Measurements from ENCODE around the gene MED9. TPM values are rescaled to one million over a fixed set of nuclear protein-coding genes. Genes with fewer than 3 reads are reported as not detected.
"Not testable (repeated sequence)": the region's sequence is repeated elsewhere in the genome, so short reads cannot be mapped to it uniquely, and the experiment has no call there.

The MED9 gene
- total RNA-seq, 2 donors from 2014 or later = 19.5 to 20.4 TPM

DNA sequence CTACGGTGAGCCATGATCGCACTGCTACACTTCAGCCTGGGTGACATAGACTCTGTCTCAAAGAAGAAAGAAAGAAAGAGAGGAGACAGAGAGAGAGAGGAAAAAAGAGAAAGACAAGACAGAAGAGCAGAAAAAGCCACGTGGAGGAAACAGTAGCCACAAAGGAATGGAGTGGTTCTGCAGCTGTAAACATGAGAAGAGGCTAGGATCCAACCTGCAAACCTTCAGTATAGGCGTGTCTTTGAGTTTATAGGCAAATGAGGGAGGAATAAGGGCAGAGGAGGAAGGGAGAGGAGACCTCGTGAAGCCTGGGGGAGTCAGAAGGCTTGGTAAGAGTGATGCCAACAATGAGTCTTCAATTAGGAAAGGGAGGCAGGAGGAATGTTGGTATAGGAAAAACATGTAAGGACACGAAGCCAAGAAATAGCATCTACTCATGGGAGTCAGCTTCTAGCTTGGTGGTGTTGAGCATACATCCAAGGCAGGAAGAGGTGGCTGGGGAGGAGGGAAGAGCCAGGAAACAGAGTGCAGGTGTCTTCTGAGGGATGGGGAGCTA lies 3.9 kb downstream of the MED9 start:
- ATAC-seq (no peak), DNase-seq (no peak)
- intact Hi-C loops (cut with DNase I, micrococcal nuclease) = no loop called here

DNA sequence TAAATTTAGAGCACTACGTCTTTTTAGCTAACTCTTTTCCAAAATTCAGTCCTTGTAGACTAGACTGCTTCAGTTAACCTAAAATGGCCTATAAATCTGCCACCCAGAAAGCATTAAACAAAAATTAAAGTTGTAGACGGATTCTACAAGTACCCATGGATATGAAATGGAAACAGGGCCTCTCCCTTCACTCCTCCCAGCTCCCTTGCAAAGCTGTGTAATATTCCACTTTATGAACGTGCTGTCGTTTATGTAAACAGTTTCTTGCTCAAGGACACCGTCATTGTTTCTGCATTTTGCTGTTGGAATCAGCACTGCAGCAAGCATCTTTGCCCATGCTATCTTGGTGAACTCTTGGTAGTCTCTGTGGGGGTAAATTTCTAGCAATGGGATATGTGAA lies 5.1 kb downstream of the MED9 start:
- no peak for DNase-seq
- intact Hi-C loops (cut with DNase I, micrococcal nuclease) = no loop called here
- ATAC-seq = no peak

DNA sequence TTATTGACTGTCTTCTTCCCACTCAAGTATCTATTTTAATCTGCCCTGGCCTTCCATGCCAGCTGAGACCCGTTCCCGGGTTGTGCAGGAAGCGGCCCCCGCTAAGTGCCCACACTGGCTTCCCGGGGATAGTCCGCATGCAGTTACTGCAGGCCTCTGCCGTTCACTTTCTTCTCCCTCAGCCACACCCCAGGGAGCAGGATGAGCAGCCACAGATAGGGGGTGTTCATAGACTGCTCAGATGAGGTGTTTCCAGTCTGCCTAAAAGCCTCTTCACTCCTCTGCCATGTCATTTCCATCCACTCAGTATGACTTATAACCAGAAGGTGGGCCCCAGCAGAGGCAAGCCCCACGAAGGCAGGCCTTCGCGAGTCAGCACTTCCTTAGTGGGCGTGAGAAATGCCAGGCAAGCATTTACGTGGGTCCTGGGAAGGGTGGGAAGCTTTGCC lies 7.7 kb downstream of the MED9 start:
- no peak for ATAC-seq
- no peak for DNase-seq
- intact Hi-C loops (cut with DNase I, micrococcal nuclease) = no loop called here

DNA sequence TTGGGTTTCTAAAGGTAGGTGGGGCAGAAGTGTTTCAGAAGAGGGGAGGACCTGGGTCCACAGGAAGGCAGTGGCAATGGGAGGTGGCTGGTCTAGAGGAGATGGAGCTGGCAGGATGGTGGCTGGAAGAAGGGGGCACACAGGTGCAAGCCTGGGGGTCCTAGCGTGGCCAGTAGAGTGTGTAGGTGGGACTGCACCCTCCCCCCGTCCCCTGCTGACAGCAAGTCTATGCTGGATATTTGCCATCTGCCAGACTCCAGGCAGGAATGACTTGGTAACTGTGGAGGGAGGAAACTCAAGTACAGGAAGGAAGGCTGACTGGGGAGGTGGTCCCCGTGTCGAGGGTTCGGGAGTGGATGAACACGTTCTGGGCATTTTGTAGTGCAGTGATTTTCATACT lies 8.6 kb downstream of the MED9 start:
- DNase-seq (no peak), ATAC-seq (no peak)
- intact Hi-C loops (cut with DNase I, micrococcal nuclease) = no loop called here

DNA sequence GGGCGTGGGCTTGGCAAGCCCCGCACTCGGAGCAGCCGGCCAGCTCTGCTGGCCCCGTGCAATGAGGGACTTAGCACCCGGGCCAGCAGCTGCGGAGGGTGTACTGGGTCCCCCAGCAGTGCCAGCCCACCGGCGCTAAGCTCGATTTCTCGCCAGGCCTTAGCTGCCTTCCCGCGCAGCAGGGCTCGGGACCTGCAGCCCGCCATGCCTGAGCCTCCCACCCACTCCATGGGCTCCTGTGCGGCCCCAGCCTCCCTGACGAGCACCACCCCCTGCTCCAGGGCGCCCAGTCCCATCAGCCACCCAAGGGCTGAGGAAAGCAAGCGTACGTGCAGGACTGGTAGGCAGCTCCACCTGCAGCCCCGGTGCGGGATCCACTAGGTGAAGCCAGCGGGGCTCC lies 9.6 kb downstream of the MED9 start:
- ATAC-seq; intact Hi-C loops (cut with DNase I, micrococcal nuclease); DNase-seq: not testable (repeated sequence)

DNA sequence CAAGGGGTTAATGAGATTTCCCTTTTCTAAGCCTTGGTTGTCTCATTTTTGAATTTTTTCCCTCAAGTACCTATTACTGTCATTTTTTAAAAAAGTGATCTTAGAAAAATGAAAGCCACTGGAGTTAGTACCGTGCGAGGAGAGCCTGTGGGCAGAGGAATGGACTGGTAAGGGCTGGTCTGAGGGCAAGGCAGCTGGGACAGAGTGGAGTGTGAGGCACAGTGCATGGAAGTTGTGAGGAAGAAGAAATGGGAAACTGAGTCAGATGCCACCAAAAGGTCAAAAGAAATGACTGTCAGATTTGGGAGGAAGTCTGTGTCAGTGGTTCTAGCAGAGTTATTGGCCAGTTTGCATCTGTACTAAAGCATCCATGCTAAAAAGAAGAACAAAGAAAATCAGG lies 11.2 kb downstream of the MED9 start:
- DNase-seq (no peak), ATAC-seq (no peak)
- intact Hi-C loops (cut with DNase I, micrococcal nuclease) = no loop called here

DNA sequence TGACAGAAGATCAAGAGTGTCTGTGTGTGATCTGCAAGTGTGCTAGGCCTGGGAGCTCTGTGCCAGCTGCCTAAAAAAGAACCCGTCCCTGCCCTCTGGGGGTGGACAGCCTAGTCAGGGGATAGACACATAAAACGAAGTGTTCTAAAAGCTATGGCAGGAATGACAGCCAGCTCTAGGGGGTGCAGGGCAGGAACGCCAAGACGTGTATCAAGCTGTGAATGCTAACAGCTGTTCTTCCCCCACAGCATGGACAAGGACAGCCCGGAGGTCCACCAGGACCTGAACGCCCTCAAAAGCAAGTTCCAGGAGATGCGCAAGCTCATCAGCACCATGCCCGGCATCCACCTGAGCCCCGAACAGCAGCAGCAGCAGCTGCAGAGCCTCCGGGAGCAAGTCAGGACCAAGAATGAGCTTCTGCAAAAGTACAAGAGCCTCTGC lies 14.3 kb downstream of the MED9 start:
- intact Hi-C loops (cut with DNase I, micrococcal nuclease) = loop anchor here in 1 of 2 donors (10.0 kb wide), 1 partner anchor 136 kb away; no protein-coding TSS in a partner anchor
- no peak for ATAC-seq
- peak in 1 of 2 donors; percentile 15 for DNase-seq

DNA sequence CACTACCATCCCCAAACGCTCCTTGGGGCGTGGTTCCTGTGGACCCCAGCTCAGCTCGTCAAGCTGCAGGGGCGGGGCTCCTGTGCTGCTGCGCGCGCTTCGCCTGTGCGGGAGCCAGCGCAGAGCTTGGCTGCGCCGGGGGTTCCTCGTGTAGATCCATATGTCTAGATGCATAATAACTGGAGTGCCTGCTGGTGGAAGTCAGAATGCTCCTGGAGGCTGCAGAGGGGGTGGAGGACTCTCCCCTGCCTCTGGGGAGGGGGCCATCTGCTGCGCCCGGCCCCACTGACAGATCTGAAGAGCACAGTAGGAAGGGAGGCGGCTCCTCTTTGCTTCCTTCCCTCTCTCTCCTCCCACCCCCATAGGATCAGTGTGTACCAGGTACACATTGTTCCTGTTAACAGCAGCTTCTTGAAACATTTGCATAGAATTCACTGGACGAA lies 14.8 kb downstream of the MED9 start:
- DNase-seq = peak in 1 of 2 donors; percentile 16
- intact Hi-C loops (cut with DNase I, micrococcal nuclease) = loop anchor here in 1 of 2 donors (10.0 kb wide), 1 partner anchor 137 kb away; no protein-coding TSS in a partner anchor
- ATAC-seq = no peak

DNA sequence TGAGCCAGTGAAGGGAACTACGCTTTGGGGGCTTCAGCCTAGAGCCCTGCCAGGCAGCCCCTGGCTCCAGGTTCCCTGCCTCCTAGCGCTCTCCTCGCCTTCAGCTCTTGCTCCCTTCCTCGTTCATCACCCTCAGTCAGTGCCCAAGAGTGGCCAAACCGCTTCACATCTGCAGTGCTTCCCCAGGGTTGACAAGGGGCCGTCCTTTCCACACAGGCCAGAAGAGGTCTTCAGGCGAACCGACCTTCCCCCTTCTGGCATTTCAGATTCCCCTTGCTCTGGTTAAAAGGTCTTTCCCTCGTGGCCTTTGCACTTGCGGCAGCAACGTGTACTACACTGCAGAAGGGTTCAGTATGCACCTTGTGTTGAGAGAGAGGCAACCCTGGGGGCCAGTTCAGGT lies 15.3 kb downstream of the MED9 start:
- ATAC-seq (no peak), DNase-seq (peak in 1 of 2 donors; percentile 20)
- intact Hi-C loops (cut with DNase I, micrococcal nuclease) = loop anchor here in 1 of 2 donors (10.0 kb wide), 1 partner anchor 137 kb away; no protein-coding TSS in a partner anchor

DNA sequence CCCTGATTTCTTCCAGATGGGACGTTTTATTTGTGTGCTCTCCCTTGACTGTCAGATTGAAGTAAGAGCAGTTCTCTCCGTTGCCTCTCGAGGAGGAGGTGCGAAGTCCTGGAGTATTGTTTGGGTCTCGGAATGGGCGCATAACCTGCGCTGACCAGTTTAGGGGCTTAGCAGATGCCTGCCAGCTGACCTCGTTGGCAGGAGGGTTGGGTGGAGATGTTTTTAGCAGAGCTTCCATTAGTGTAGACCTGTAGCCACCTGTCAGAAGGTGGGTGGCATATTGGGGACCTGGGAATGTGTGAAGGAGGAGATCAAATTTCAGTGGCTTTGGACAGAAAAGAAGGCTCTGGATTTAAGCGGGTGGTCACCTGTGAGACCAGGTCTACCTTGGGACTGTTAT lies 15.8 kb downstream of the MED9 start:
- ATAC-seq (no peak), DNase-seq (peak in 1 of 2 donors; percentile 20)
- intact Hi-C loops (cut with DNase I, micrococcal nuclease) = loop anchor here in 1 of 2 donors (10.0 kb wide), 1 partner anchor 138 kb away; no protein-coding TSS in a partner anchor

DNA sequence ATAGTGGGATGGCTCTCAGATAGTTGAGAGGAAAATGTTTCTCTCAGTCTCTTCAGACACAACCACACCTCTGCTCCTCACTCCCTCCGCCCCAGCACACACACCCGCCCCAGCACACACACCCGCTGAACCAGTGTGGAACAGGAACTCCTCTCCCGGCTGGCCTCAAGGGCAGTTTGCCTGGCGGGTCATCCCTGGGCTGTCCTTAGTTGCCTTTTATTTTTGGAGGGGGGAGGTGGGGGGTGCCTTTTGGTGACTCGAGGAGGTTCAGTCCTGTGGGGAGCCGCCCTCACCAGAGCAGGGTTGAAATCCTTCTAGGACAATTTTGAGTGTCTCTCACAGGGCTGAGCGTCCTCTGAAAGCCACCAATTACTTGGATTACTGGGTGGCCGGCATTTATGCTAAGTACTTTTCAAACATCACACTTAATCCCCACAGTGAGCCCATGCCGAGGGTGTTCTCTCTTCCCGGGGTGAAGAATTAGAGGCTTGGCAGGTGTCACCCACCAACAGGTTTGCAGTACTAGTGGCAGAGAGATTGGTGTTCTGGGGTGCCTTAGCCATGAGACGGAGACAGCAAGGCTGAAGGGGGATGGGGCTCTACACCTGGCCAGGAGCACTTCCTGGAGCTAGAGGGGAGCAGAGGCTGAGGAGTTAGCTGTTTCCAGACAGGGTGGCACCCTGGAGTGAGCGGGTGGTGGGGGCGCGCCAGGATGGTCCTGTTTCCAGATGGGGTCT lies 16.6 kb downstream of the MED9 start:
- intact Hi-C loops (cut with DNase I, micrococcal nuclease) = loop anchor here in 1 of 2 donors (10.0 kb wide), 1 partner anchor 139 kb away; no protein-coding TSS in a partner anchor
- ATAC-seq (peak; percentile 42), DNase-seq (peak; percentile 56 to 71)

DNA sequence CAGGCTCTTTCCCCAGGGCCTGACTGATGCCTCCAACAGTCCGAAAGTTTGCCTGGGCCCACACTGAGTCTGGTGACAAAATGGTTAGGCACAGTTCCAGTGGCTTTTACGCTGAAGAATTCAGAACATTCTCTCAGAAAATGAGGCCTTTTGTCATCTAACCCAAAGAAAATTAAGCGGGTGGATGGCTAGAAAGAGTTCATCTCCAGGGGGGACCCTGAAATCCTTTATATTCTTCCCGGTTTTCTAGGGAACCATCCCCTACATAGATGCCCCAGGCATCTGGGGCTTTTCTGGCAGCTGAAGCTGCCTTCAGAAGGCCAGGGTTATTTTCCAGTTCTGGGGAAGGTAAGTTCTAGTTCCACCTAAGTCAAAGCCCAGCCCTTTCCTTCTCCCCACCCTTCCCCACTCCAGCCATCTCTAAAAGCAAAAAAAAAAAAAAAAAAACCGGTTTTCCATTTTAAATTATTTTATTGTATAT lies 17.2 kb downstream of the MED9 start:
- ATAC-seq = peak; percentile 2
- DNase-seq = peak in 1 of 2 donors; percentile 19
- intact Hi-C loops (cut with DNase I, micrococcal nuclease) = loop anchor here in 1 of 2 donors (10.0 kb wide), 1 partner anchor 139 kb away; no protein-coding TSS in a partner anchor

DNA sequence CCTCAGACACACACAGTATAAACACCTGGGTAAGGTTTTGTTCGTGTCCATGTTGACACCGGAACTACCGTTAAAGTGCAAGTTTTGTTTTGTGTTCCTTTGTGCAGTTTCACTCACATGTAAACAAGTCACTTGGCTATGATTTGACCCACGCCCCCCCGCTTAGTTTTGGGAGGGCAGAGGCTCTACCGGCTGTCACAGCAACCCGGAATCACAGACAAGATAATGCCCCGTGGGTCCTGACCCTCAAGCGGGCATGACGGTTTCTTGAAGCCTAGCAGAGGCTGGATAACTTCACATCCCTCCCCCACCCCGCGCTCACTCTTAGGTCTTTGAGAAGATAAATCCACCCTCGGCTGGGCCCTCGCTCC lies 17.7 kb downstream of the MED9 start:
- peak; percentile 2 for ATAC-seq
- peak; percentile 33 to 41 for DNase-seq
- intact Hi-C loops (cut with DNase I, micrococcal nuclease) = loop anchor here in 1 of 2 donors (10.0 kb wide), 1 partner anchor 140 kb away; no protein-coding TSS in a partner anchor

DNA sequence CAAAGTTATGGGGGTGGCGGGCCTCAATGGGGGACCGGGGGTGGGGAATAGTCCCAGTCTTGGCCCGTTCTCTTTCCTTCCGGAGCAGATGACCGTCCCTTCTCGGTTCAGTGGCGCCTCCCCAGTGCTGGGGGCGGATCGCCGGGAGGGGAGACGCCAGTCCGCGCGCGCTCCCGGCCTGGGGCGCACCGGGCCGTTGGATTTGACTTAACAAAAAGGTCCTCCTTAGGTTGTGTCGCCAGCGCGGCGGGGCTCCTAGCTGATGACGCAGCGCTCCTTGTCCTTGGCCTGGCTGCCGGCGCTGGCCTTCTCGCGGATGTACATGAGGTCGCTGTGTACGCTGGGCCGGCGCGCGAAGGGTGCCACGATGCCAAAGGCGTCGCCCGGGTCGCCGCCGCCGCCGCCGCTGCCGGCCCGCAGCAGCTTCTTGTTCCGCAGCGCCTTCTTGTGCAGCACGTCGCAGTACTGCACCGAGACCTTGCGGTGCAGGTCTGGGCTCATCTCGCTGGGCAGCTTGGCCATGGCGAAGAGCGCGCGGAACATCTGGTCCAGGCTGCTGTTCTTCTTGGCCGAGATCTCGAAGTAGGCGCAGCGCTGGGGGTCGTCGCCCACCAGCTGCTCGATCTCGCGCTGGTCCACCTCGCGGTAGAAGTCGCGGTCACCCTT lies 18.2 kb downstream of the MED9 start:
- intact Hi-C loops (cut with DNase I, micrococcal nuclease) = loop anchor here in 1 of 2 donors (5.0 to 10.0 kb wide), 2 partner anchors 140 to 147 kb away; no protein-coding TSS in a partner anchor
- DNase-seq = peak; percentile 33 to 62
- ATAC-seq = peak; percentile 25

DNA sequence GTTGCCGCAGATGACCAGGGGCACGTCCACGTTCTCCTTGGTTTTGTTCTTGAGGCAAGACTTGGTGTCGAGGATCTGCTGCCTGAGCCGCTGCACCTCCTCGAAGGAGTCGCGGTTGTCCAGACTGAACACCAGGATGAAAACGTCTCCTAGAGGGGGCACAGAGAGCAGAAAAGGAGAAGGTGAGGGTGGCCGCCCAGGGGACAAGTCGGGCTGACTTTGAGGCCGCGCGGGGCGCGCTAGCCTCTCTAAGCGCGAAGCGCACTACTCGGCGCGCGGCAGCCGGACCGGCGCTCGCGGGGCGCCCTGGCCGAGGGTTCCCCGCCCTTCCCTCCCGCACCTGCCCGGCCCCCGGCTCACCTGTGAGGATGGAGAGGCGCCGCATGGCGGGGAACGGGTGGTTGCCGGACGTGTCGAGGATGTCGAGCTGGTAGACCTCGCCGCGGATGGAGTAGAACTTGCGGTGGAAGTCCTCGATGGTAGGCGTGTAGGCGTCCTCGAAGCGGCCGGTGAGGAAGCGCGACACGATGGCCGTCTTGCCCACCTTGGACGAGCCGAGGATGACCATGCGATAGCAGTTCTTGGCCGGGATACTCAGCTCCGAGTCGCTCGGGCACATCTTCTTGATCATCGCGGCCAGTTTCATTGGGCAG lies 18.9 kb downstream of the MED9 start:
- ATAC-seq = peak; percentile 3
- intact Hi-C loops (cut with DNase I, micrococcal nuclease) = loop anchor here in 1 of 2 donors (5.0 to 10.0 kb wide), 2 partner anchors 141 to 147 kb away; no protein-coding TSS in a partner anchor
- DNase-seq = peak; percentile 24 to 55

DNA sequence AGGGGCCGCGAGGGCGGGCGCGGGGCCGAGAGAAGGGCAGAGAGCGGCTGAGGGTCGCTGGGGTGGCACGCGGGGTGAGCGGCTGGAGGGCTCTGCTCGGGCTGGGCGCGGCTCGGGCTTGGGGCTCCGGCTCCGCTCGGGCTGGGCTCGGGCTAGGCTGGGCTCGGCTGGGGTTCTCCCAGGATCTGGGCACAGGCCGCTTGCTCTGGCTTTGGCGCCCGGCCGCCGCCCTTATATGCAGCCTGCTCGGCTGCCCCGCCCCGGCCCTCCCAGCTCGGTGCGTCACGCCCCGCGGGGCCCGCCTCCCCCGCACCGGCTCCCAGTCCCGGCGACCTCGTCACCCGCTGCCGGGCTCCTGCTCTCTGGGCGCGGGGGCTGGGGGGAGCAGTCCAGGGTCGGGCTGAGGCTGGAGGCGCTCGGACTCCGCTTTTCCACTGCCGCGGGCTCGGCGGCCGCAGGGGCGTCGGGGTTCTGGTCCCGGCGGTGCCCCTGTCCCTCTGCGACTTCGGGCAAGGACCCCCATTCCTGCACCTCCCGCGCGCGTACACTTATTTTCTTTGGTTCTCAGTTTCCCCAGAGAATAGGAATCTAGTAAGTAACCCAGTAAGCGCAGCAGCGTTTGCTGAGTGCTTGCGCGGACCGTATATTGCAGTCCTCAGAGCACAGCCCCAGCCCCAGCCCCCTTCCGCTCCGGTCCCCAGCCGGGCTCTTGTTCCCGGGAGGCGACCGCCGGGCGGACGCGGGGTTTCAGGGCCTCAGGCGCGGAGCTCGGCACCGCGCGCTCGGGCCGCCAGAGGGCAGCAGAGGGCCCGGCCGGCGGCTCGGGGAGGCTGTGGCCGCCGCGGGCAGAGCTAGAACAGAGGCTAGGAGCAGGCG lies 19.6 kb downstream of the MED9 start, which contains the start of gene RASD1:
Gene RASD1 (minus strand): TSS at position 207 of the 876 bp plus-strand sequence. CDS start 214 bp downstream, outside the sequence.
- ATAC-seq = peak; percentile 81
- DNase-seq = peak; percentile 87 to 92
- intact Hi-C loops (cut with DNase I, micrococcal nuclease) = loop anchor here in 1 of 2 donors (5.0 to 10.0 kb wide), 2 partner anchors 142 to 146 kb away; no protein-coding TSS in a partner anchor

Data from left colon (tissue), 2 donors.